Astrocyte of the cerebellum (primary cell): ENCODE data around the gene GASK1A.

ENCODE experiments used
- DNase-seq: peaks from one replicate; pipeline ENCODE4 v3.0.0-alpha.2; 2011; ENCODE audit warnings: low read depth
- H3K4me3 ChIP-seq: 2 replicates; pipeline ENCODE4 v1.5.1; 2011; ENCODE audit warnings: mild to moderate bottlenecking, low read depth, low read length, moderate library complexity
- CTCF ChIP-seq: IDR thresholded peaks from 2 replicates; pipeline ENCODE4 v1.5.1; 2012; ENCODE audit warnings: low read length, low read depth, moderate library complexity, mild to moderate bottlenecking; ENCODE audit errors: missing control alignments
- in situ Hi-C: cut with HindIII; loops from 2 replicates; pipeline ENCODE4 v1.10.0; 2017; ENCODE audit warnings: low sequenced_read_pairs

The GASK1A gene

GRCh38 chr3:43104039-43104438 lies 124.9 kb downstream of the GASK1A start:
- in situ Hi-C loops = no loop called here
- H3K4me3 ChIP-seq = no peak overlapping the region
- no peak for TF ChIP-seq CTCF
- no peak for DNase-seq

GRCh38 chr3:43104660-43105595 lies 125.8 kb downstream of the GASK1A start:
- peak overlapping the region; percentile 80 for H3K4me3 ChIP-seq
- in situ Hi-C loops = no loop called here
- DNase-seq = no peak
- TF ChIP-seq CTCF = no peak

GRCh38 chr3:43105596-43106292 lies 126.6 kb downstream of the GASK1A start, which contains the start of gene POMGNT2:
Gene POMGNT2 (minus strand): TSS chr3:43106079. CDS start chr3:43081431, 24,648 bp downstream.
- peak within 1 kb of the TSS; percentile 80 for H3K4me3 ChIP-seq
- in situ Hi-C loops = no loop called here
- no peak for TF ChIP-seq CTCF
- DNase-seq = peak; percentile 55

GRCh38 chr3:43106293-43106628 lies 127.2 kb downstream of the GASK1A start:
- DNase-seq = no peak
- peak overlapping the region; percentile 80 for H3K4me3 ChIP-seq
- in situ Hi-C loops = no loop called here
- TF ChIP-seq CTCF = no peak
